Measurements from ENCODE around the gene CTBS.

Gene CTBS

DNA sequence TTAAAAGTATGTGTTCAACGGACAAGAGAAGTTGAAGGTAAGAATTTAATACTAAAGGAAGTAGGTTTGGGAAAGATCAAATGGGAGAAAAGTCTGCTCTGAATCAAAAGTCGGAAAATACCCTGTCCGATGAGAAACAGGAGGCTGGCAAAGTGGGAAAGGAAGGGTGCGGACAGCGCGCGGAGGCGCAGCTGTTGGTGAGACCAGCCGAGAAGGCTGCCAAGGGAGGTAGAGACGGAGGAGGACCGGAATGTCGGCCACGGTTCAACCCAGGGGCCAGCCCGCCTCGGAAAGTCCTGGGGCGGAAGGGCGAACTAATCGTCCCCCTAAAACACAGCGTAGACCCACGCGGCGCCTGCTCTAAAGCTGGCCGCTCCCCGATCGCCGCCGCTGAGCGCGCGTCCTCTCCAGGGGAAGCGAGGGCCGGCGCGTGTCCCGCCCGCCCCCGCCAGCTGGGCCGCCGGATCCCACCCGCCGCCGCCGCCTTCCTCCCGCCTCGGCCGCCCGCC is 68.7 kb downstream of the CTBS start:
- peak; percentile 35 for DNase-seq

DNA sequence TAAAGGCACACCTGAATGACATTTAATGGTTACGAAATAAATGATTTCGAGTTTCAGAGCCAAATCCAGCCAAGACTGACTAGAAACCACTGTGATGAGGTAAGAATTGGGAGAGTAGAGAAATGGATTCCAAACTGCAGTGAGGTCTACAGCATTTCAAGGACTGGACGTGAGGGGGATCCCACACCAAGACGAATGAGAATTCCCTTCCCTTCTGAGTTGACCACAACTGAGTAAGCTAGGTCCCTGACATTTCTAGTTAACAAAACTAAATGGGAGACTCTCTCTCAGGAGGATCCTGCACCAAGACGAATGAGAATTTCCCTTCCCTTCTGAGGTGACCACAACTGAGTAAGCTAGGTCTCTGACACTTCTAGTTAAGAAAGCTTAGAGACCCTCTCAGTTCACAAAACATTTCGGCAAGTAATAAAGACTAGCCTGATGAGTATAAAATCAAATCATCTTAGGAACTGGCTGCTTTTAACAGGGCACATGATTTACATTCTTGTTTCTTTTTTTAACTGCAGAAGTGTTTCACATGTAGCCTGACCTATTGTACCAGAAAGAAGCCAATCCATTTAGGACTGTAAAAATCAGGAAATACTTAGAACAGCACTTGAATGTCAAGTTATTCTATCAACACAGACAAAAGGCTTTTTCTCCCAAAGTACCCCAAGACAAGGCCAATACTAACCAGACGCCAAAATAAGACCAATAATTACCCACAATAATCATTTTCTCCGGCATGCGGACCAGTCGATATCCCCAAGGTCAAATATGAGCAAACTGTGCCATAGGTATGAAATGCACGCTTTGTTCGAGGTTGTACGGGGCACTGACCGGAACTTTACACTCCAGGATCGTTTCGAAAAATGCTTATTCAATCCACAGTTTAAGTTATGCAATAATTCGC is 69.4 kb downstream of the CTBS start:
- no peak for DNase-seq

DNA sequence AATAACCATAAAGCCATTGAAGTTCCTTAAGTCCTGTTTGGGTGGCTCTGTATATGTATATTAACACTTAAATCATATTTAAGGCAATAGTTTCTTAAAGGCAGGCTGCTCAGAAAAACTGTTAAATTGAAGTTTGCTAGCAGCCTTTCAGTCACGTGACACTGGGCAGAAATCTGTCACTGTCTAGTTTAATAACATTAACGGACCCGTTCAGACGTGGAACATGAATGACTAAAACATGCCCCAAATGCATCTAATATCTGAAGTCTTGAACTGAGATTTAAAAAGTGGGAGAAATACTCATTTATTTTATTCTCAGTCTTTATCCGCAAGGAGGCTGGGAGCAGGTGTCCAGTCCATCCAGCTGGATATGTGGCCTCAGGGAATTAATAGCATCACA is 71.3 kb downstream of the CTBS start:
- DNase-seq, result no peak
